Stomach (tissue), 9 donors: ENCODE results near the gene NOC4L. TPM values are rescaled to one million over a fixed set of nuclear protein-coding genes. Genes with fewer than 3 reads are reported as not detected.
"Not testable (repeated sequence)": the region's sequence is repeated elsewhere in the genome, so short reads cannot be mapped to it uniquely, and the experiment has no call there.

Experiments
- DNase-seq, 2 donors: peaks; one replicate each; pipeline versions ENCODE4 v3.0.0 to v3.0.0-alpha.2; 2013 to 2019
- H3K27ac ChIP-seq, 5 donors: fragments of 200-600 bp in 4 of 5; sonication (generic) in 4 of 5; one replicate each; pipeline ENCODE4 v1.5.1; 2013 to 2019; ENCODE audit warnings: mild to moderate bottlenecking in 1 of 5, moderate library complexity in 1 of 5
- H3K27me3 ChIP-seq, 3 donors: fragments of 200-600 bp; sonication (generic); one replicate each; pipeline ENCODE4 v1.5.1; 2017 to 2019; ENCODE audit warnings: mixed run types in 1 of 3
- H3K36me3 ChIP-seq, 4 donors: fragments of 200-600 bp; sonication (generic); 1 replicate in 3 of 4; 2 replicates in 1 of 4; pipeline ENCODE4 v1.5.1; 2016 to 2019
- H3K4me1 ChIP-seq, 4 donors: fragments of 200-600 bp; sonication (generic); one replicate each; pipeline ENCODE4 v1.5.1; 2016 to 2019
- H3K4me3 ChIP-seq, 4 donors: fragments of 200-600 bp; sonication (generic) in 3 of 4; one replicate each; pipeline ENCODE4 v1.5.1; 2016 to 2019; ENCODE audit warnings: mild to moderate bottlenecking in 1 of 4
- H3K9me3 ChIP-seq, 4 donors: fragments of 200-600 bp; sonication (generic); one replicate each; pipeline ENCODE4 v1.5.1; 2016 to 2019
- EP300 ChIP-seq: sonication (generic); formaldehyde crosslinking; IDR thresholded peaks from one replicate; pipeline ENCODE4 v1.6.1; 2017; ENCODE audit warnings: antibody characterized with exemption
- POLR2A ChIP-seq, 4 donors: fragments of 450-650 bp; IDR thresholded peaks; one replicate each; pipeline ENCODE4 v1.6.1; 2016; ENCODE audit warnings: antibody characterized with exemption in 4 of 4, control low read depth in 2 of 4, mild to moderate bottlenecking in 1 of 4, moderate library complexity in 1 of 4
- POLR2AphosphoS5 ChIP-seq, 3 donors: sonication (generic); formaldehyde crosslinking; IDR thresholded peaks; one replicate each; pipeline ENCODE4 v1.6.1; 2016; ENCODE audit warnings: antibody characterized with exemption in 3 of 3
- WGBS, 5 donors: extraction: QIAGEN DNeasy Blood & Tissue Kit in 3 of 5; methylation state at CpG; one replicate each; pipeline versions ENCODE4 v1.1.5 to v1.1.7; 2013 to 2018; 5-methylcytosine and 5-hydroxymethylcytosine counted together
- intact Hi-C: fragments of 100-400 bp; cut with DNase I; formaldehyde crosslinking; loops from one replicate; pipeline ENCODE4 v1.15.1; 2023; ENCODE audit warnings: low total_unique reads
- polyA plus RNA-seq, 3 donors: library from polyadenylated mRNA; stranded (reverse); fragments of 200-250 nt; gene quantifications; one replicate each; pipeline ENCODE4 v1.2.3, GENCODE V29; 2013
- total RNA-seq, 5 donors: library from RNA; depleted of rRNA; stranded (reverse); fragments of >200 nt; gene quantifications; one replicate each; pipeline versions ENCODE4 v1.1.0 to v1.2.3, GENCODE V29; 2014 to 2016
- TF ChIP-seq, protein P1 (sequence below), 7 experiments: fragments of 450-650 bp in 4 of 7; fragments of 200-600 bp in 3 of 7; sonication (generic) in 3 of 7; IDR thresholded peaks; one replicate each; pipeline ENCODE4 v1.5.1; 2016 to 2019; ENCODE audit warnings: antibody characterized with exemption in 7 of 7, control low read depth in 2 of 7, mild to moderate bottlenecking in 1 of 7
- donor health status: healthy with polysubstance abuse.
- donor health status: Bipolar disorder and iron deficiency.
- donor health status: healthy.

Gene NOC4L
- total and polyA plus RNA-seq, 8 donors, result 2.2 to 63.6 (median 28.6) TPM

- no peak for DNase-seq
- H3K4me3 ChIP-seq, result no peak overlapping the region
- H3K4me1 ChIP-seq, result peaks cover 18 to 40% (median 27%) of the 10 kb centered on the region in 4 donors
- H3K27ac ChIP-seq, result no peak overlapping the region
- H3K36me3 ChIP-seq, result peaks cover 13 to 60% (median 53%) of the 10 kb centered on the region in 4 donors
- no peaks in the 10 kb centered on the region for H3K27me3 ChIP-seq
- intact Hi-C loops, result no loop called here
- TF ChIP-seq POLR2A (IDR thresholded peaks at IDR 0.05), result no peak
- no peak for TF ChIP-seq POLR2AphosphoS5 (IDR thresholded peaks at IDR 0.05)
- TF ChIP-seq, protein P1, sequence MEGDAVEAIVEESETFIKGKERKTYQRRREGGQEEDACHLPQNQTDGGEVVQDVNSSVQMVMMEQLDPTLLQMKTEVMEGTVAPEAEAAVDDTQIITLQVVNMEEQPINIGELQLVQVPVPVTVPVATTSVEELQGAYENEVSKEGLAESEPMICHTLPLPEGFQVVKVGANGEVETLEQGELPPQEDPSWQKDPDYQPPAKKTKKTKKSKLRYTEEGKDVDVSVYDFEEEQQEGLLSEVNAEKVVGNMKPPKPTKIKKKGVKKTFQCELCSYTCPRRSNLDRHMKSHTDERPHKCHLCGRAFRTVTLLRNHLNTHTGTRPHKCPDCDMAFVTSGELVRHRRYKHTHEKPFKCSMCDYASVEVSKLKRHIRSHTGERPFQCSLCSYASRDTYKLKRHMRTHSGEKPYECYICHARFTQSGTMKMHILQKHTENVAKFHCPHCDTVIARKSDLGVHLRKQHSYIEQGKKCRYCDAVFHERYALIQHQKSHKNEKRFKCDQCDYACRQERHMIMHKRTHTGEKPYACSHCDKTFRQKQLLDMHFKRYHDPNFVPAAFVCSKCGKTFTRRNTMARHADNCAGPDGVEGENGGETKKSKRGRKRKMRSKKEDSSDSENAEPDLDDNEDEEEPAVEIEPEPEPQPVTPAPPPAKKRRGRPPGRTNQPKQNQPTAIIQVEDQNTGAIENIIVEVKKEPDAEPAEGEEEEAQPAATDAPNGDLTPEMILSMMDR (IDR thresholded peaks at IDR 0.05), result no peak
- TF ChIP-seq EP300, result no peak
- 90 to 94% (median 93%) methylated on average over 8 to 38 of the region's 38 CpGs for WGBS, 5 donors
- no peaks in the 10 kb centered on the region for H3K9me3 ChIP-seq
Measured at GRCh38 chr12:132147423-132148367, 3.4 kb downstream of the NOC4L start.

DNA sequence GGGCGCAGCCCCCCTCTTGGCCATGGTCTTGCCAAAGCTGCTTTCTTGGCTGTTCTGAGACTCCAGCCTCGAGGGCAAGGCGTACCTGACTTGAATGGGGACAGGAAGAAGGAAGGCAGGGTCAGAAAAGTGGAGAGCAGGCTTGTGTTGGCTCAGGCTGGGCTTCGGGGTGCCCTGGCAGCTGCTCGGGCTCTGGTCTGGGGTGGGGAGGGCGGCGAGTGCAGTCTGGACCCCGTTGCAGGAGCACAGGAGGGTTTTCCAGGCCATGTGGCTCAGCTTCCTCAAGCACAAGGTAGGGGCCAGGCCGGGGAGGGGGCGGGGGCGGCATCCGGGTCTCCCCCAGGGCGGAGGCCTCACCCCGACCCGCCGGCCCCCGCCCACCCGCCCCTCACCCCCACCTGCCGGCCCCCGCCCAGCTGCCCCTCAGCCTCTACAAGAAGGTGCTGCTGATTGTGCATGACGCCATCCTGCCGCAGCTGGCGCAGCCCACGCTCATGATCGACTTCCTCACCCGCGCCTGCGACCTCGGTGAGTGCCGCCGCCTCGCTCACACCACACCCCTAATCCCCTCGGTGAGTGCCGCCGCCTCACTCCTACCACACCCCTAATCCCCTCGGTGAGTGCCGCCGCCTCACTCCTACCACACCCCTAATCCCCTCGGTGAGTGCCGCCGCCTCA, 4.2 kb downstream of the NOC4L start:
- H3K36me3 ChIP-seq, result peaks cover 13 to 60% (median 53%) of the 10 kb centered on the region in 4 donors
- H3K4me1 ChIP-seq, result peaks cover 10 to 32% (median 19%) of the 10 kb centered on the region in 4 donors
- H3K27ac ChIP-seq, result no peak overlapping the region
- no peaks in the 10 kb centered on the region for H3K27me3 ChIP-seq
- no peak for TF ChIP-seq POLR2AphosphoS5 (IDR thresholded peaks at IDR 0.05)
- no peak for TF ChIP-seq EP300
- no peaks in the 10 kb centered on the region for H3K9me3 ChIP-seq
- H3K4me3 ChIP-seq, result no peak overlapping the region
- WGBS, 5 donors, result 89 to 94% (median 93%) methylated on average over 15 to 41 of the region's 41 CpGs
- DNase-seq, result no peak
- intact Hi-C loops, result no loop called here

GRCh38 chr12:132149526-132149925, 5.3 kb downstream of the NOC4L start:
- intact Hi-C loops, result not testable (repeated sequence)
- 87 to 94% (median 93%) methylated on average over 11 to 23 of the region's 32 CpGs; no CpG with 5 or more reads in 2 of the 5 donors for WGBS, 5 donors
- peaks cover 10 to 38% (median 27%) of the 10 kb centered on the region in 4 donors for H3K4me1 ChIP-seq

GRCh38 chr12:132150780-132151144, 6.5 kb downstream of the NOC4L start:
- no peak for DNase-seq
- Histone ChIP-seq H3K9me3 (no peaks in the 10 kb centered on the region), H3K27me3 (no peaks in the 10 kb centered on the region), H3K36me3 (peaks cover 13 to 58% (median 51%) of the 10 kb centered on the region in 4 donors), H3K4me1 (peaks cover 0 to 25% (median 16%) of the 10 kb centered on the region in 4 donors), H3K4me3 (no peak overlapping the region), H3K27ac (no peak overlapping the region)
- 86 to 95% (median 89%) methylated on average over 3 to 6 of the region's 6 CpGs for WGBS, 5 donors
- intact Hi-C loops, result loop anchor here (5.0 kb wide), 1 partner anchor 67 kb away; no protein-coding TSS in a partner anchor
- TF ChIP-seq, protein P1 (IDR thresholded peaks at IDR 0.05), result no peak
- no peak for TF ChIP-seq POLR2A (IDR thresholded peaks at IDR 0.05)
- no peak for TF ChIP-seq POLR2AphosphoS5 (IDR thresholded peaks at IDR 0.05)
- TF ChIP-seq EP300, result no peak

More at GRCh38 chr12:132149526-132149925, 5.3 kb downstream of the NOC4L start:
- H3K27me3 ChIP-seq, H3K4me3 ChIP-seq, H3K27ac ChIP-seq, H3K9me3 ChIP-seq, DNase-seq: not testable (repeated sequence)
- H3K36me3 ChIP-seq, result peaks cover 13 to 60% (median 53%) of the 10 kb centered on the region in 4 donors

DNA sequence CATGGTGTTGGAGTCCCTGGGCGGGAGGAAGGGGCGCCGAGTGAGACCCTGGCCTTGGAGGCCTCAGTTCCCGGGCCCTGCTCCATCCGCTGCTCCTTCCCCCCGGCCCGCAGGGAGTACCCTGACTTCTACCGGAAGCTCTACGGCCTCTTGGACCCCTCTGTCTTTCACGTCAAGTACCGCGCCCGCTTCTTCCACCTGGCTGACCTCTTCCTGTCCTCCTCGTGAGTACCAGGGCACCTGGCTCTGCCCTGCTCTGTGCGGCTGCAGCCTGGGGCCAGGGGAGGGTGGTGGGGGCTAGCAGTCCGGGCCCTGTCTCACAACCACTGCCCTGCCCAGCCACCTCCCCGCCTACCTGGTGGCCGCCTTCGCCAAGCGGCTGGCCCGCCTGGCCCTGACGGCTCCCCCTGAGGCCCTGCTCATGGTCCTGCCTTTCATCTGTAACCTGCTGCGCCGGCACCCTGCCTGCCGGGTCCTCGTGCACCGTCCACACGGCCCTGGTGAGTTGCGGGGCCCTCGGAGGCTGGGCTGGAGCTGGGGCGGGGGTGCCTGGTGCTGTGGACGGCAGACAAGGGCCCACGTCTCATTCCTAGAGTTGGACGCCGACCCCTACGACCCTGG, 7.0 kb downstream of the NOC4L start:
- Histone ChIP-seq H3K4me1 (peaks cover 0 to 20% (median 13%) of the 10 kb centered on the region in 4 donors), H3K27ac (no peak overlapping the region), H3K9me3 (no peaks in the 10 kb centered on the region), H3K36me3 (peaks cover 13 to 58% (median 46%) of the 10 kb centered on the region in 4 donors), H3K4me3 (no peak overlapping the region), H3K27me3 (no peaks in the 10 kb centered on the region)
- WGBS, 5 donors, result 92 to 95% (median 93%) methylated on average over 29 to 36 of the region's 36 CpGs
- TF ChIP-seq POLR2AphosphoS5 (IDR thresholded peaks at IDR 0.05), result no peak
- TF ChIP-seq POLR2A (IDR thresholded peaks at IDR 0.05), result no peak
- TF ChIP-seq, protein P1 (IDR thresholded peaks at IDR 0.05), result no peak
- TF ChIP-seq EP300, result no peak
- intact Hi-C loops, result loop anchor here (5.0 kb wide), 1 partner anchor 66 kb away; no protein-coding TSS in a partner anchor
- no peak for DNase-seq
